HepG2 (cell line): ENCODE measurements around the gene UBE2S. TPM values are rescaled to one million over a fixed set of nuclear protein-coding genes. Genes with fewer than 3 reads are reported as not detected.

ENCODE experiments used
- ARNTL ChIP-seq: sonication (generic); formaldehyde crosslinking; IDR thresholded peaks from 2 replicates; pipeline ENCODE4 v1.4.0; 2020; ENCODE audit warnings: mild to moderate bottlenecking, missing genetic modification reagents
- FOSL2 ChIP-seq: sonication (generic); formaldehyde crosslinking; IDR thresholded peaks from 2 replicates; pipeline ENCODE4 v1.4.0; 2020; ENCODE audit warnings: missing genetic modification reagents
- JUNB ChIP-seq: sonication (generic); formaldehyde crosslinking; IDR thresholded peaks from 2 replicates; pipeline ENCODE4 v1.8.0; 2022; ENCODE audit warnings: missing genetic modification reagents, mild to moderate bottlenecking, borderline replicate concordance
- MIXL1 ChIP-seq: IDR thresholded peaks from 2 replicates; pipeline ENCODE4 v1.6.1; 2016
- RERE ChIP-seq: IDR thresholded peaks from 2 replicates; pipeline ENCODE4 v1.6.1; 2016; ENCODE audit warnings: low read depth, missing genetic modification reagents, missing compliant biosample characterization
- REXO4 ChIP-seq: sonication (generic); formaldehyde crosslinking; IDR thresholded peaks from 2 replicates; pipeline ENCODE4 v1.8.0; 2022; ENCODE audit warnings: missing genetic modification reagents, mild to moderate bottlenecking, borderline replicate concordance
- SCMH1 ChIP-seq: sonication (generic); formaldehyde crosslinking; IDR thresholded peaks from 2 replicates; pipeline ENCODE4 v1.9.0; 2021; ENCODE audit warnings: missing genetic modification reagents, mild to moderate bottlenecking, borderline replicate concordance
- SIX1 ChIP-seq: sonication (generic); formaldehyde crosslinking; IDR thresholded peaks from 2 replicates; pipeline ENCODE4 v1.4.0; 2020; ENCODE audit warnings: missing genetic modification reagents, borderline replicate concordance
- TMF1 ChIP-seq: sonication (generic); formaldehyde crosslinking; IDR thresholded peaks from 2 replicates; pipeline ENCODE4 v1.8.1; 2022; ENCODE audit warnings: low read depth, missing genetic modification reagents
- TRIM22 ChIP-seq: fragments of 450-650 bp; IDR thresholded peaks from 2 replicates; pipeline ENCODE4 v1.6.1; 2017
- ZNF33B ChIP-seq: sonication (generic); formaldehyde crosslinking; IDR thresholded peaks from 2 replicates; pipeline ENCODE4 v1.5.1; 2020; ENCODE audit warnings: mild to moderate bottlenecking, missing genetic modification reagents
- ZNF589 ChIP-seq: sonication (generic); formaldehyde crosslinking; conservative IDR thresholded peaks from 2 replicates; pipeline ENCODE4 v1.8.0; 2022; ENCODE audit warnings: mild to moderate bottlenecking, moderate library complexity, missing genetic modification reagents
- ZNF687 ChIP-seq: sonication (generic); formaldehyde crosslinking; IDR thresholded peaks from 2 replicates; pipeline ENCODE4 v1.5.1; 2020; ENCODE audit warnings: mild to moderate bottlenecking, missing genetic modification reagents, moderate library complexity
- ZNF773 ChIP-seq: sonication (generic); formaldehyde crosslinking; IDR thresholded peaks from 2 replicates; pipeline ENCODE4 v1.4.0; 2020; ENCODE audit warnings: missing genetic modification reagents, borderline replicate concordance
- polyA plus RNA-seq, 8 experiments: library from polyadenylated mRNA; depleted of rRNA in 3 of 8; stranded (reverse) in 7 of 8; unstranded in 1 of 8; fragments of >200 nt; fragmentation: Illumina TruSeq in 4 of 8; extraction: Trizol in 4 of 8; gene quantifications; 2 replicates each; pipeline versions ENCODE4 v1.2.1 to v1.2.3, GENCODE V29; 2011 to 2016; ENCODE audit warnings: low read depth in 4 of 8, missing spikeins in 1 of 8, mixed read lengths in 1 of 8; ENCODE audit not compliant: insufficient read depth in 1 of 8
- total RNA-seq, 5 experiments: library from RNA; depleted of rRNA; stranded (reverse); fragments of >200 nt; fragmentation: Illumina TruSeq; extraction: Trizol; gene quantifications; 2 replicates each; pipeline ENCODE4 v1.2.3, GENCODE V29; 2016; ENCODE audit warnings: low read depth in 1 of 5
- TF ChIP-seq, protein P1 (sequence below): IDR thresholded peaks from 2 replicates; pipeline ENCODE4 v1.6.1; 2016
- TF ChIP-seq, protein P2 (sequence below): sonication (generic); formaldehyde crosslinking; IDR thresholded peaks from 2 replicates; pipeline ENCODE4 v1.5.0; 2020; ENCODE audit warnings: mild to moderate bottlenecking, low read depth, missing genetic modification reagents, borderline replicate concordance

Gene UBE2S
- total and polyA plus RNA-seq, 2 of the 13 experiments (the other 11 are each of a cell fraction or from before 2014, with no cell fraction given), result 32.2 to 39.3 TPM

- TF ChIP-seq, protein P1, sequence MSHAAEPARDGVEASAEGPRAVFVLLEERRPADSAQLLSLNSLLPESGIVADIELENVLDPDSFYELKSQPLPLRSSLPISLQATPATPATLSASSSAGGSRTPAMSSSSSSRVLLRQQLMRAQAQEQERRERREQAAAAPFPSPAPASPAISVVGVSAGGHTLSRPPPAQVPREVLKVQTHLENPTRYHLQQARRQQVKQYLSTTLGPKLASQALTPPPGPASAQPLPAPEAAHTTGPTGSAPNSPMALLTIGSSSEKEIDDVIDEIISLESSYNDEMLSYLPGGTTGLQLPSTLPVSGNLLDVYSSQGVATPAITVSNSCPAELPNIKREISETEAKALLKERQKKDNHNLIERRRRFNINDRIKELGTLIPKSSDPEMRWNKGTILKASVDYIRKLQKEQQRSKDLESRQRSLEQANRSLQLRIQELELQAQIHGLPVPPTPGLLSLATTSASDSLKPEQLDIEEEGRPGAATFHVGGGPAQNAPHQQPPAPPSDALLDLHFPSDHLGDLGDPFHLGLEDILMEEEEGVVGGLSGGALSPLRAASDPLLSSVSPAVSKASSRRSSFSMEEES (CRISPR knock-in tag), result peak; percentile 77
- TF ChIP-seq RERE (CRISPR knock-in tag) (0 out of 2 replicates have a peak, but pooled peaks have one; percentile 25), FOSL2 (CRISPR knock-in tag) (peak; percentile 46), SIX1 (CRISPR knock-in tag) (0 out of 2 replicates have a peak, but pooled peaks have one; percentile 22), TMF1 (CRISPR knock-in tag) (peak; percentile 56; the same call in 1 of the 2 replicates), ZNF589 (CRISPR knock-in tag) (peak; percentile 80), ZNF687 (CRISPR knock-in tag) (peak; percentile 54; the same call in 1 of the 2 replicates), ZNF773 (0 out of 2 replicates have a peak, but pooled peaks have one; percentile 51), MIXL1 (CRISPR knock-in tag) (peak; percentile 50; the same call in 1 of the 2 replicates), REXO4 (CRISPR knock-in tag) (no peak), ZNF33B (CRISPR knock-in tag) (no peak), JUNB (CRISPR knock-in tag) (0 out of 2 replicates have a peak, but pooled peaks have one; percentile 17), SCMH1 (CRISPR knock-in tag) (no peak), ARNTL (CRISPR knock-in tag) (0 out of 2 replicates have a peak, but pooled peaks have one; percentile 48), TRIM22 (no peak)
- TF ChIP-seq, protein P2, sequence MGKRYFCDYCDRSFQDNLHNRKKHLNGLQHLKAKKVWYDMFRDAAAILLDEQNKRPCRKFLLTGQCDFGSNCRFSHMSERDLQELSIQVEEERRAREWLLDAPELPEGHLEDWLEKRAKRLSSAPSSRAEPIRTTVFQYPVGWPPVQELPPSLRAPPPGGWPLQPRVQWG (CRISPR knock-in tag), result no peak
These were observed 29.8 kb upstream of the UBE2S start (continued) for GRCh38 chr19:55437410-55437809.
